ENCODE measurements around the gene SP1.

Gene SP1

DNA sequence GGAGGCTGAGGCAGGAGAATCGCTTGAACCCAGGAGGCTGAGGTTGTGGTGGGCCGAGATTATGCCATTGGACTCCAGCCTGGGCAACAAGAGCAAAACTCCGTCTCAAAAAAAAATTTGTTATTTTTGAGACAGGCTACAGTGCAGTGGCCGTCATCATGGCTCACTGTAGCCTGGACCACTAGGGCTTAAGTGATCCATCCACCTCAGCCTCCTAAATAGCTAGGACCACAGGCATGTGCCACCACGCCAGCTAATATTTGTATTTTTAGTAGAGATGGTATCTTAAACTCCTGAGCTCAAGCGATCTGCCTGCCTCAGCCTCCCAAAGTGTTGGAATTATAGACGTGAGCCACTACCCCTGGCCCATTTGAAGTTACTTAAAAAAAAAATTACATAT, 71.0 kb downstream of the SP1 start:
- no peak for DNase-seq (ENCODE audit: low read depth in 3 of 3)

DNA sequence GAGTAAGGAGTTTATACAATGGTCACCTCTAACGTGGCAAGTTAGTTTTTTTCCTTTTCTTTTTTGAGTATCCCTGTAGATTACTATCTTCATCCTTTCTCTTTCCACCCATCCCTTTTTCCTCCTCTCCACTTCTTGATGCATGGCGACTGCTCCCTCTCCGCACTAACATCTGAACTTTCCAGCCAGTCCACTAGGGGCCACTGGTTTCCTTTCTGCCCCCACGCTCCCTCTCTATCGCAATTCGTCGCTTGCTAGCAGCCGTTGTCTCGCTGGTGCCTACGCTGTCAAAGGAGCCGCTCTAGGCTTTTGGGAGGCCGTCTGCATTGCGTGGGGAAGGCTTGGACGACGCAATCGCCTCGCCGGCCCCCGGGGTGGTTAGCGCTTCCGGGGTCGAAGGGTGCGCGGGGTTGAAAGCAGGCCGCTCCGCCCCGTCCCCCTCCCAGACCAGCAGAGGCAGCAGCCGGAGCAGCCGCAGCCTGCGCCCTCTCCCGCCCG, 71.7 kb downstream of the SP1 start, which contains the start of gene PCBP2:
PCBP2 (plus strand) TSS at position 442 of the 498 bp plus-strand sequence. CDS start 2,699 bp downstream, outside the sequence.
- DNase-seq (ENCODE audit: low read depth in 3 of 3), result peak; percentile 94 to 97 (median 95)

DNA sequence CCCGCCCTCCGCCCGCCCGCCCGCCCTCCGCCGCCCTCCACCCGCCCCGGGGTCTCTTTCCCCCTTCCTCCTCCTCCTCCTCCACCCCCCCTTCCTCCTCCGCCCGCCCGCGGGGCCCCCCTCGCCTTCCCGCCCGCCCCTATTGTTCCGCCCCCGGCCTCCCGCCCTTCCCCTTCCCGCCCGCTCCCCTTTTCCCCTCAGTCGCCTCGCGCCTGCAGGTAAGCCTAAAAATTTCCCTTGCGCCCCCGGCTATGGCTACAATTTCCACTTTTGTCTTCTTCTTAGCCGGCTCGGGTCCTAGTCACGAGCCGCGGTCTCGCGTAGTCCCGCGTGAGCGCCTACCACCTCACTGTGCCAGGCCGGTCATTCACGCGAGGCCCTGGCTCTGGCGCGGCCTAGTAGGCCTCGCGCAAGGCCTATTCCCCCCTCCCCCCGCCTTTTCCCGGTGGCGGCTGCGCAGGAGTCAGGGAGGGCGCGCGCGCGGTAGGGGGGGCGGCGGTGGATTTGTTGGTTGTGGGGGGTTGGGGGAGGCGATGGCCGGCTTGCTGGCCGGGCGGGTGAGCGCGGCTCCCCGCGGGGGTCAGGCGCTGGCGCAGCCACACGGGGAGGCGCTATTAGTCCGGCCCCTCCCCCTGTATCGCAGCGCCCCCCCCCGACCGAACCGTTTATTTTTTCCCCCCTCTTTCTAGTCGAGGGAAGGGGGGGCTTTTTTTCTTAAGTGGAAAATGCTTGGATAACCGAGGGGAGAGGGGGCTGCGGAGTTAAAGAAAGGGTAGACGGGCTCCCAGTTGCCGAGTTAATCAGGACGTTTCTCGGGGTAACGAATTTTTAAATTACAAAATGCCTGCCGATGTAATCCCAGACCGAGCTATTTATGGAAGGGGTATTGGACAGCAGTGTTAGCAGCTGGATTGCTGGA, 72.4 kb downstream of the SP1 start:
- DNase-seq (ENCODE audit: low read depth in 3 of 3), result peak; percentile 51 to 66 (median 55)

DNA sequence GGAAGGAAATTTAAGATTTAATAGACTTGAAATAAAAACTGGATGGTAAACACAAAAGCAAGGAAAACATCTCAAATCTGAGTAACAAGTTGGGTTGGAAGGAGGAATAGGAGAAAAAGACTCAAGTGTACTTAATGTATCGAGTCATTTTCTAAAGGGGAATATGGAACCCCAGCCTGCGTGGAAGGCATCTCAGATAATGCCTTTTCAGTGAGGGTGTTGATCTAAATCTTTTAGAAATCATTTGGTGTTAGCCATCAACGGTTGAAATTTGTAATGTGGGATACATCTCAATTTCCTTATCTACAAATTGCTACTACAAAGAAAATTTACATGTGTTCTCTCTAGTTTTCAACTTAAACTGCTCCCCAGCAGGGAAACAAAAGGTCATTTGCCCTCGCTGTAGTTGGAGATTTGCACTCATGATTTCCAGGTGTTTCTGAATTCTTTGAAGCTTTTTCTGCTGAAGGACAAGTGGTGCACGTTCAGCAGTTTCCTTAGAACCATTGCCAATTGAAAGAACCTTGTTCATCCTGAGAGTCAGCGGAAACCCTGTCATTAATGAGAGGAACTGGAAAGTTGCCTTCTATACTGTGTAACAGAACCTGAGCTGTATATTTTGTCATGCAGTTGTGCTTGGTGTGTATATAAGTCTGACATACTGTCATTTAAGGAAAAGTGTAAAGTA, 74.1 kb downstream of the SP1 start:
- no peak for DNase-seq (ENCODE audit: low read depth in 3 of 3)

DNA sequence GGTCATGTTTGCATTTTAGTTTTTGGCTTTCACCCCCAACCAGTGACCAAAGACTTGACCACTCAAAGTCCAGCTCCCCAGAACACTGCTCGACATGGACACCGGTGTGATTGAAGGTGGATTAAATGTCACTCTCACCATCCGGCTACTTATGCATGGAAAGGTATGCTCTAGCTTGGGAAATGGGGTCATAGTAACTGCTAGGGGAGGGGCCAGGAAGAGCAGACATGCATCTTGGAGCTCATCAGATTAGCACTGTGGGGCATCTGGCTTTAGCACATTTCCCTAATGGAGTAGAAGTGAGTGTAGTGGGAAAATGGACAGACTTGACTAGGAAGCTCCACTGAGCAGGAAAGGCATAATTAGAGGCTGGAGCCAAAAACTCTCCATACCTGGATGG, 74.7 kb downstream of the SP1 start:
- no peak for DNase-seq (ENCODE audit: low read depth in 3 of 3)

DNA sequence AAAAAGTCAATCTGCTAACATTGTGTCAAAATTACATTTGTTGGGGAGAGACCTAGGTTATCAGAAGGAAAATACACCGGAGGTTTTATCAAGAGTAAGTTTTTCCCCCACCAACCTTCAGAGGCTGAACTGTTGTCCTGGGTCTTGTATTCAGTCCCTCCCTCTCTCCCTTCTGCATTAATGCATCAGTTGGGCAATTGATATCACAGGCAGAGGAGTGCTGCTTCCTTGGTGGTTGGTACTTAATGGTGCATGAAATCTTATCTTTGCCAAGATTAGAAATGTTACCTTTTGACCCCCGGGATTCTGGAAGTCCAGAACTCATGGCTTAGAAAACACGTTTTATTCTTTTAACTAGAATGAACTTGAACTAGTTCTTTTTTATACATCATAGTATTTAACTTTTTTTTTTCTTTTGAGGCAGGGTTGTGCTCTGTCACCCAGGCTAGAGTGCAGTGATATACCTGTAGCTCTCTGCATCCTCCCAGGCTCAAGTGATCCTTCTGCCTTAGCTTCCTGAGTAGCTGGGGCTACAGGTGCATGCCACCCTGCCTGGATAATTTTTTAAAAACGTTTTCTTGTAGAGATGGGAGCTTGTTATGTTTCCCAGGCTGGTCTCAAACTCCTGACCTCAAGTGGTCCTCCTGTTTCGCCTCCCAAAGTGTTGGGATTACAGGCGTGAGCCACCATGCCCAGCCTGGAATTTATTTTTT, 76.8 kb downstream of the SP1 start:
- DNase-seq (ENCODE audit: low read depth in 3 of 3), result no peak

DNA sequence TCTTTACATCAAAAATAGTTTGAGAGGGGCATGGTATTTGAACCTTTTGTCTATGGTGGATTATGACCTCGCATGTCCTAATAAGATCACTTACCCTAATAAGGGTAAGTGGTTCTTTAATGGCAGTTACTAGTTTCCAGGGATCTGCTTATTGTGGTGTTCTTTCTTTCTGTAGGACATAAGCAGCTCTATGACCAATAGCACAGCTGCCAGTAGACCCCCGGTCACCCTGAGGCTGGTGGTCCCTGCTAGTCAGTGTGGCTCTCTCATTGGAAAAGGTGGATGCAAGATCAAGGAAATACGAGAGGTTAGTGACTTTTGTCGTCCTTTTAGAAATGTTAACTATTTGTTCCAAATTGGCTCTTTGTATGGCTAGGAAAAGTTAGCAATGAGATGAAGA, 79.1 kb downstream of the SP1 start:
- DNase-seq (ENCODE audit: low read depth in 3 of 3), result no peak

DNA sequence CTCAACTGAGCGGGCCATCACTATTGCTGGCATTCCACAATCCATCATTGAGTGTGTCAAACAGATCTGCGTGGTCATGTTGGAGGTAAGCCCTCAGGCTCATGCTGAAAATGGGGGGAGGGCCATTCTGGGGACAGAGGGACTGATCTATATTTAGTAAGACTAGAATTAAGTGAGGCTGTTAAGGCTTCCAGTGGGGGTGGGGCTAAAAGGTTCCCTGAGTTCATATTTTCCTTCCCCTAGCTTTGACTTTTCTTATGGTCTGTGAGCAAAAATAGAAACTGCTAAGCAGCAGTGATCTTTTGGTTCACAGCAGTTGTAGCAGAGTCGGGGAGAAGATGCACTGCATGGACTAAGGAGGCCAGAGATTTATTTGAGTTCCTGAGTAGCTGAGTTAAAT, 81.1 kb downstream of the SP1 start:
- no peak for DNase-seq (ENCODE audit: low read depth in 3 of 3)

DNA sequence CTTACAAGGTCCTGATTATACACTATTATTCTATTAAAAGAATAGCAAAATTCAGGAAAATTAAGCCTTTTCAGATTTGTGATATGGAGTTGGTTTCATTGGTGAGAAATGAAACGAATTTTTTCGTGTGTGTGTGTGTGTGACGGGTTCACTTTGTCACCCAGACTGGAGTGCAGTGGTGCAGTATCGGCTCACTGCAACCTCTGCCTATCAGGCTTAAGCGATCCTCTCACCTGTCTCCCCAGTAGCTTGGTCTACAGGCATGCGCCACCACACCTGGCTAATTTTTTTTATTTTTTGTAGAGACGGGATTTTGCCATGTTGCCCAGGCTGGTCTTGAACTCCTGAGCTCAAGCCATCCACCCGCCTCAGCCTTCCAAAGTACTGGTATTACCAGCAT, 81.6 kb downstream of the SP1 start:
- no peak for DNase-seq (ENCODE audit: low read depth in 3 of 3)

DNA sequence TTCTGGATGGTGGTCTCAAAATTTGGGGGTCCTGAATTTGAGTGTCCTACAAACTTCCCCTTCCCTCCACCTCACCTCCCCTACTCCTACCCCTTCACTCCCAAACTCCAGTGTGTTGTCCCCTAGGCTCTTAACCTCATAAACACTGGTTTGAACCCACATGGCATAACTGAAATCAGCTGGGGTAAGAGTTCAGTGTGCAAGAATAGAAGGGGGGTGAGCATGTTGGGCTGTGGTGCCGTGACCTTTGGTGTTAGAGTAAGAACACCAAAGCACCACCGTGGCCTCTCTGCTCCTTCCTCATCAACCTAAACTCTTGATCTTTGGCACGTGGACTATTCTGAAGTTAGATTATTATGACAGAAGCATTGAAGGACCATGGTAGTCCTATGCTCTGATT, 83.0 kb downstream of the SP1 start:
- no peak for DNase-seq (ENCODE audit: low read depth in 3 of 3)

DNA sequence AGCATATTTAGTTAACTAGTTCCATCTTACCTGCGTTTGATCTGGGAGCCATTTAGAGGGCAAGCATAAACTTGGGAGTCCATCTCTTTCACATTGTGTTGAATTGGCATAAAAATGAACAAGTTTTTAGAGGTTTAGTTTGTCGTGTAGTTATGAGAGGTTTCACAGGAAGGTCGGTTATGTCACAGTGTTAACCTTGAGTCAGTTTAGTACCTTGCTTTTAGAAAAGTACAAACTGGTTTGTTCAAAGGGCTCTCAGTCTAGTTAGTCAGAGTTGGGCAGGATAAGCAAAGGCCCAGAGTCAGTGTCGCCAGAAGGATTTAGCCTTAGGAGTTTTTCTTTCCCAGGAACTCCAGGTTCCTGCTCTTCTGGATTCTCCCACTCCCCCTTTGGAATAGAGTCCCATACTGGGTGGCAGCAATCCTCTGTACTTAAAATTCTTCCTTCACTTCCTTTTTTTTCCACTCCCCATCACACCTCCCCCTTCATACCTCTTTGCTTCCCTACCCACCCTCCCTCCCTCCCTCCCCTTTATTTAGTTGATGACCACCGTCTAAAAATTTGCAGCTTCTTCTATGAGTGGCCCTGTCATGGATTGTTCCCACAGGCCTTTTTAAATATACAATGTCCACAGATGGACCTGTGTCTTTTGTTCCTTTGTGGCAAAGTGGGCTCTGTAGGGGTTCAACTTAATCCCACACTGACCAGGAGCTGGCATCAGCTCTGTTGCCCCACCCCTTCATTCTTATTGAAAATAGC, 84.0 kb downstream of the SP1 start:
- DNase-seq (ENCODE audit: low read depth in 3 of 3), result no peak

DNA sequence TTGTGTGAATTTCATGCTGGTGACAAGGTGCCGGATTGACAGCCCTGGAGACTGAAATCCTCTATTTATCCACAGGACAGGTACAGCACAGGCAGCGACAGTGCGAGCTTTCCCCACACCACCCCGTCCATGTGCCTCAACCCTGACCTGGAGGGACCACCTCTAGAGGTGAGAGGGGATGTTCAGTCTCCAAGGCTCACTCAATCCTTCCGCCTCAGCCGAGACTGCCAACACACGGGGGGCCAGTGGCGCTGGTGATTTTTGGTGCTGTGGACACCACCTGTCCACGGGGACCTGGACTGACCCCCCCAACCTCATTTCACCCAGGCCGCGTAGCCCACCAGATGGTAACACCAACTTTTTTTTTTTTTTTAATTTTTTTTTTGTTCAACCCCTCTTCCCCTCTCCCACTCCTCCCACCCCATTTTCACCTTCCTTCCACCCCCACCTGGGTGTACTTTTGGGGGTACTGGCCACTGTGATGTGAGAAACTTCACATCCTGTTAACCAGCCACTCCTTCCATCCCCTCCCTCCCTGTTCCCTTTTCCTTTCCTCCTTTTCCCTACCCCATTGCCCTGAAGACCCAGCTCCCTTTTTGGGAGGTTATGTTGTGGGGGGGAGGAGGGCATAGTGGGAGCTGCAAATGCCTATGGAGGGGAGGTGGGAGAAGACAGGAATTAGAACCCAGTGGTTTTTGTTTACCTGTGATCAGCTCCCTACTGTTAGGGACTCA, 84.9 kb downstream of the SP1 start:
- DNase-seq (ENCODE audit: low read depth in 3 of 3), result no peak

DNA sequence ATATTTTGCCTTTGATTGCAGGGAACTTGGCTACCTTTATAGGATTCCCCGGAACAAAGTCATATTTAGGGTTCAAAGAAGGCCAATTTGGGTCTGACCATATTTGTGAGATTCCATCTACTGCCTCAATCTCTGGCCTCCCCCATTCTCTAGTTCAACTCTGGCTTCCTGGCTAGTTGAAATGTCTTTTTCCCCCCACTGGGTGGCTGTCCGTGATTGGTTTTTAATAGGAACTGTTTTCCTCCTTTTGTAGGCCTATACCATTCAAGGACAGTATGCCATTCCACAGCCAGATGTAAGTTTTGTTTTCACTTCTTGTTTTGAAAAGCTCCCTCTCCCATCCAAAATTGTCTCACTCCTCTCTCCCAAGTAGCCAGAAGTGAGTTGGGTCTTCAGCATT, 85.7 kb downstream of the SP1 start:
- no peak for DNase-seq (ENCODE audit: low read depth in 3 of 3)

Measured in stimulated activated CD4-positive, alpha-beta T cell treated with anti-CD3 and anti-CD28 coated beads, TNF-alpha, amount 100 ng/mL, for 24 hours (primary cell).